Esophagus muscularis mucosa (tissue), 4 donors: Measurements from ENCODE around the gene FZD2. TPM values are rescaled to one million over a fixed set of nuclear protein-coding genes. Genes with fewer than 3 reads are reported as not detected.

Experiments used
- DNase-seq: peaks from one replicate; pipeline ENCODE4 v3.0.0-alpha.2; 2017; ENCODE audit errors: extremely low spot score
- H3K27ac ChIP-seq, 4 donors: fragments of 200-600 bp; sonication (generic); replicated peaks in 1 of 4; 1 replicate in 3 of 4; 2 replicates in 1 of 4; pipeline ENCODE4 v1.5.1; 2016 to 2019; ENCODE audit warnings: mild to moderate bottlenecking in 1 of 4
- H3K27me3 ChIP-seq, 4 donors: fragments of 200-600 bp; sonication (generic); one replicate each; pipeline versions ENCODE4 v1.5.1 to v1.6.0; 2016 to 2019
- H3K36me3 ChIP-seq, 4 donors: fragments of 200-600 bp; sonication (generic); one replicate each; pipeline ENCODE4 v1.5.1; 2016 to 2019
- H3K4me1 ChIP-seq, 4 donors: fragments of 200-600 bp; sonication (generic); one replicate each; pipeline ENCODE4 v1.5.1; 2016 to 2019
- H3K4me3 ChIP-seq, 4 donors: fragments of 200-600 bp; sonication (generic); 1 replicate in 2 of 4; 2 replicates in 2 of 4; pipeline ENCODE4 v1.5.1; 2016 to 2019; ENCODE audit warnings: mild to moderate bottlenecking in 4 of 4, moderate library complexity in 1 of 4
- H3K9me3 ChIP-seq, 4 donors: fragments of 200-600 bp; sonication (generic); 1 replicate in 3 of 4; 2 replicates in 1 of 4; pipeline ENCODE4 v1.5.1; 2016 to 2019
- EP300 ChIP-seq: sonication (generic); formaldehyde crosslinking; IDR thresholded peaks from one replicate; pipeline ENCODE4 v1.6.1; 2017; ENCODE audit warnings: antibody characterized with exemption
- POLR2A ChIP-seq: fragments of 450-650 bp; IDR thresholded peaks from one replicate; pipeline ENCODE4 v1.6.1; 2017; ENCODE audit warnings: antibody characterized with exemption, moderate library complexity, mild to moderate bottlenecking, low read depth
- POLR2AphosphoS5 ChIP-seq, 2 donors: sonication (generic); formaldehyde crosslinking; IDR thresholded peaks; one replicate each; pipeline ENCODE4 v1.6.1; 2017; ENCODE audit warnings: antibody characterized with exemption in 2 of 2
- WGBS: methylation state at CpG from one replicate; pipeline ENCODE4 v1.1.5; 2018; 5-methylcytosine and 5-hydroxymethylcytosine counted together
- intact Hi-C: fragments of 100-400 bp; cut with DNase I; formaldehyde crosslinking; loops from one replicate; pipeline ENCODE4 v1.15.1; 2023
- total RNA-seq, 4 donors: library from RNA; depleted of rRNA; stranded (reverse); fragments of >200 nt; gene quantifications; one replicate each; pipeline versions ENCODE4 v1.1.0 to v1.2.1, GENCODE V29; 2016
- TF ChIP-seq, protein P1 (sequence below), 3 experiments: fragments of 200-600 bp in 2 of 3; fragments of 450-650 bp in 1 of 3; sonication (generic) in 2 of 3; IDR thresholded peaks; one replicate each; pipeline ENCODE4 v1.5.1; 2017 to 2019; ENCODE audit warnings: antibody characterized with exemption in 3 of 3, mild to moderate bottlenecking in 2 of 3, moderate library complexity in 1 of 3

The FZD2 gene
- total RNA-seq, 4 donors from 2014 or later: 1.7 to 3.4 (median 1.9) TPM

DNA sequence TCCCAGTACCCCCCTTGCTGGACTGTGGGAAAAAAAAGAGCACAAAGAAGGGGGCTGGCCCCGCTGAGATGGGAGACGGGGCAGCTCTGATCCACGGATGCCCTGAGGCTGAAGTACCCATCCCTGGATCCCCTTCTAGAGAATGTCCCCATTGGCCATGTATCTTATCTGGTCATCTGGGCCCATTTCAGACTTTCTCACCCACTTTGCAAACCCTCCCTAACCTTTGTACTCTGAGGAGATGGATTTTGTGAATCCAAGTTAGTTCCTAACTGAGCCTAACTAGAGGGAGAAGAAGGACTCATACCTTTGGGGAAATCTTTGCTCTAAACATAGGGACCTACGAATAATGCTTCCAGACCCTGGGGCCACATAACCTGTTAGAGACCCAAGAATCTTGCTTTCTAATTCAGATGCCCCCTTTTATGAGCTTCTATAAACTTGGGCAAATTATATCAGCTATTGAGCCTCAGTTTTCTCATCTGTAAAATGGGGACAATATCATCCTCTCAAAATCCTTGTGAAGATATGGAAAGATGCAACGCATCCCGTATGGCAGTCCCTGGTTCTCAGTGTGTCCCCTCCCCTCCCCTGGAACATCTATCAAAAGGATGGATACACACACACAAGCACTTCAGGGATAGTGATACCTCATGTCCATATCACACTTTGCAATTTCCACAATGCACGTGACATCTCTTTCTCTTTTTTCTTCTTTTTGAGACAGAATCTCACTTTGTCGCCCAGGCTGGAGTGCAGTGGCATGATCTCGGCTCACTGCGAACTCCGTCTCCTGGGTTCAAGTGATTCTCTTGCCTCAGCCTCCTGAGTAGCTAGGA, 16.8 kb upstream of the FZD2 start:
- intact Hi-C loops: no loop called here
- H3K36me3 ChIP-seq: no peaks in the 10 kb centered on the region
- no peak for DNase-seq
- no peak overlapping the region for H3K27ac ChIP-seq
- no peak overlapping the region for H3K4me3 ChIP-seq
- no peaks in the 10 kb centered on the region for H3K4me1 ChIP-seq
- WGBS: 88% methylated on average over 11 of the region's 11 CpGs
- peaks cover 0 to 58% (median 0%) of the 10 kb centered on the region in 4 donors for H3K27me3 ChIP-seq
- no peaks in the 10 kb centered on the region for H3K9me3 ChIP-seq
- TF ChIP-seq POLR2A (no peak), EP300 (no peak), POLR2AphosphoS5 (IDR thresholded peaks at IDR 0.05) (no peak)
- TF ChIP-seq, protein P1, sequence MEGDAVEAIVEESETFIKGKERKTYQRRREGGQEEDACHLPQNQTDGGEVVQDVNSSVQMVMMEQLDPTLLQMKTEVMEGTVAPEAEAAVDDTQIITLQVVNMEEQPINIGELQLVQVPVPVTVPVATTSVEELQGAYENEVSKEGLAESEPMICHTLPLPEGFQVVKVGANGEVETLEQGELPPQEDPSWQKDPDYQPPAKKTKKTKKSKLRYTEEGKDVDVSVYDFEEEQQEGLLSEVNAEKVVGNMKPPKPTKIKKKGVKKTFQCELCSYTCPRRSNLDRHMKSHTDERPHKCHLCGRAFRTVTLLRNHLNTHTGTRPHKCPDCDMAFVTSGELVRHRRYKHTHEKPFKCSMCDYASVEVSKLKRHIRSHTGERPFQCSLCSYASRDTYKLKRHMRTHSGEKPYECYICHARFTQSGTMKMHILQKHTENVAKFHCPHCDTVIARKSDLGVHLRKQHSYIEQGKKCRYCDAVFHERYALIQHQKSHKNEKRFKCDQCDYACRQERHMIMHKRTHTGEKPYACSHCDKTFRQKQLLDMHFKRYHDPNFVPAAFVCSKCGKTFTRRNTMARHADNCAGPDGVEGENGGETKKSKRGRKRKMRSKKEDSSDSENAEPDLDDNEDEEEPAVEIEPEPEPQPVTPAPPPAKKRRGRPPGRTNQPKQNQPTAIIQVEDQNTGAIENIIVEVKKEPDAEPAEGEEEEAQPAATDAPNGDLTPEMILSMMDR (IDR thresholded peaks at IDR 0.05): no peak

DNA sequence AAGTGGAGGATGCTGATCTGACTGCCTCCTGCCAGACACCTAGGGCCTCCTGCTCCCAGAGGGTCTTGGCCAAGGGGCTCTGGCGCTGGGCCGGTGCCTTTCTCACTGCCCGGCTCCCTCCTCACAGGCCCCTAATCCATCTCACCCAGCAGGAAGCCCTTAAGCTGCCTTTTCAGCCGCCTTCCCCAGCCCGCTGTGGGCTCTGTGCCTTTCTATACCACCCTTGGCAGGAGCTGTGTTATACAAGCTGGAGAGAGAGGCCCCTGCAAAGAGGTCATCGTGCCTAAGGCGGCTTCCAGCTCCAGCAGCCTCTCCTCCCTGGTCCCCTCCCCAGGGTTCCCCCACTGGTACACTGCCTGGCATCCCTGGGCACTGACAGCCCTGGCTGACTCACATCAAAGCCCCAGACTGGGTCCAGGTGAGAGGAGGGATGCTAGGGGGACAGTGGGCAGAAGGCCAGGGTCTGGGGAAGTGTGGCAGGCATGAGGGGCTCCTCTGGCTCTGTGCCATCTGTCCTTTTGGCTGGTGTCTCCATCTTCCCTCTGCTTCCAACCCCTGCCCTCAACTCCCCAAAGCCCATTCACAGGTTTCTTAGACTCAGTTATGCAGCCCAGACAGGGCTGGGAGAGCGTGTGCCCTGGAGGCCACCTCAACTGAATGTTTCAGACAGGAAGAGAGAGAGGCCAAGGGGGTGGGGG, 15.3 kb upstream of the FZD2 start:
- Histone ChIP-seq H3K9me3 (no peaks in the 10 kb centered on the region), H3K27ac (no peak overlapping the region), H3K27me3 (peaks cover 0 to 58% (median 0%) of the 10 kb centered on the region in 4 donors), H3K36me3 (no peaks in the 10 kb centered on the region), H3K4me1 (no peaks in the 10 kb centered on the region), H3K4me3 (no peak overlapping the region)
- 61% methylated on average over 8 of the region's 8 CpGs for WGBS
- intact Hi-C loops: no loop called here
- TF ChIP-seq POLR2AphosphoS5 (IDR thresholded peaks at IDR 0.05): no peak
- TF ChIP-seq POLR2A: no peak
- TF ChIP-seq, protein P1 (IDR thresholded peaks at IDR 0.05): no peak
- TF ChIP-seq EP300: no peak
- no peak for DNase-seq

DNA sequence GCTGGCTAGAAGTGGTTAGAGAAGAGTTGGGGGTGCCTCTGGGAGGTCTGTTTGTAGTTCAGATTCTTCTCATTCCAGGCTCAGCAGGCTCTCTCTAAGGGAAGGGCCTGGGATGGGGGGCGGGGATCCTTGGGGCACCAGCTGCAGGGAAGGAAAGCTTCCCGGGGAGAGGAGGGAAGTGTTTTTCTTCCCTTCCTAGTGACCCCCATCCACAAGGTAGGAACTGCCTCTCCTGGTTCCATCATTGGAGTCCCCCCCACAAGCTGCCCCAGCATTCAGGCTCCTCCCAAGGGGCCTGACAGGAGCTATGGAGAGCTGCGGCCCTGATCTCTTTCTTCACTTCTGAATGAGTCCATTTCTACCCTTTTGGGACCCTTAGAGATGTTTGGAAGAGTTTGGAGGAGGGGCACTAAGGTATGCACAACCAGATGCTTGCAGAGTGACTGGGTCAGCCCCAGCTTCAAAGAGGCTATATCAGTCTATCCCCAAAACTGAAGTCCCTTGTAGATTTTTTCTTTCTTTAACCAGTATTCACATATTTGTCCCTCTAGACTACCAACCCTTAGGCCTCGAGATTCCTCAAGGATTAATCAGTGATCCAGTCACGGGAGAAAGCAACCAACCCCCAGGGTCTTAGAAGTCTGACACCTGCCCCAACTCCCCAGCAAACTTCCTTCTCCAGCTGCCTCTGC, 13.9 kb upstream of the FZD2 start:
- no peak for DNase-seq
- Histone ChIP-seq H3K27ac (no peak overlapping the region), H3K4me3 (no peak overlapping the region), H3K9me3 (no peaks in the 10 kb centered on the region), H3K36me3 (no peaks in the 10 kb centered on the region), H3K27me3 (peaks cover 0 to 71% (median 0%) of the 10 kb centered on the region in 4 donors), H3K4me1 (no peaks in the 10 kb centered on the region)
- 45% methylated on average over 5 of the region's 5 CpGs for WGBS
- intact Hi-C loops: no loop called here
- no peak for TF ChIP-seq POLR2A
- TF ChIP-seq EP300: no peak
- TF ChIP-seq POLR2AphosphoS5 (IDR thresholded peaks at IDR 0.05): no peak
- TF ChIP-seq, protein P1 (IDR thresholded peaks at IDR 0.05): no peak

DNA sequence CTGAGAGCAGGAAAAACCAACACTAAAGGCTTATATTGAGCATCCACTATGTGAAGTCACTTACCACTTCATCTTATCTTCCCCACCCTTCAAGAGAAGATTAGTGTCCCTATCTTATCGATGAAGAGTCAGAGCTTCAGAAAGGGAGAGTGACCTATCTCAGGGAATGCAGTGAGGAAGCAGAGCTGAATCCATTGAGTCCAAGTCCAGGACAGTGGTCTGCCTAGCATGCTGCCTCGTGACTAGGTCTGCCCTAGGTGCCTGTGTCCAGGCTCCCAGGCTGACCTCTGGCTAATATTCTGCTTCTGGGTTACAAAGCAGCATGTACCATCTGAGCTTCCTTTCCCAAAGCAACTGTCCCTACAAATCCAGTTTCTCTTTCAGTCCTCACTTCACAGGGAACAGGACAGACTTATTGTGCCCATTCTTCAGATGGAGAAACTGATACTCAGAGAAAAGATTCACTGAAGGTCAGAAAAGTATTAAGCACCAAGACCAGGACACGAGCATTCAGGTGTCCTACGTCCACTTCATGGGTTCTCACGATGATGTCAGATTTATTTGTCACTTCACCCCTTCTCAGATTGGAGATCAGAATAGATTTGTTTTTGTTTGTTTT, 13.3 kb upstream of the FZD2 start:
- Histone ChIP-seq H3K27me3 (peaks cover 0 to 76% (median 0%) of the 10 kb centered on the region in 4 donors), H3K4me1 (no peaks in the 10 kb centered on the region), H3K36me3 (no peaks in the 10 kb centered on the region), H3K27ac (no peak overlapping the region), H3K9me3 (no peaks in the 10 kb centered on the region), H3K4me3 (no peak overlapping the region)
- intact Hi-C loops: no loop called here
- TF ChIP-seq, protein P1 (IDR thresholded peaks at IDR 0.05): no peak
- TF ChIP-seq POLR2A (no peak), EP300 (no peak), POLR2AphosphoS5 (IDR thresholded peaks at IDR 0.05) (no peak)
- no peak for DNase-seq
- 85% methylated on average over 5 of the region's 5 CpGs for WGBS
